Measurements from ENCODE around the gene SPAG9. TPM values are rescaled to one million over a fixed set of nuclear protein-coding genes. Genes with fewer than 3 reads are reported as not detected.

SPAG9 gene
- total and polyA plus RNA-seq, 2 experiments from 2014 or later: 13.7 to 45.0 TPM

DNA sequence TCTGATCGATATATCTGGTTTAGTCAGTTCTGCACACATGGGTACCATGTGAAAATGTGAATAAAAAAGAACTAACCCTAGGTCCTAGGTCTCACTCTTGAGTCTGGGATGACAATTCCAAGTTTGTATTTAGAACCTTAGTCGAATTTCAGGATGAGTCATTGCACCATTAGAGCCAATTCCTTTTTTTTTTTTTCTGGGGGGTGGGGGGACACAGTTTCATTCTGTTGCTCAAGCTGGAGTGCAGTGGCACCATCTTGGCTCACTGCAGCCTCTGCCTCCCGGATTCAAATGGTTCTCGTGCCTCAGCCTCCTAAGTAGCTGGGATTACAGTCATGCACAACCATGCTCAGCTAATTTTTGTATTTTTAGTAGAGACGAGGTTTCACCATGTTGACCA is 41.6 kb downstream of the SPAG9 start:
- no peaks in the 10 kb centered on the region for H3K4me1 Mint-ChIP-seq
- Histone ChIP-seq H3K27ac (ENCODE audit: low read depth) (no peak overlapping the region), H3K27me3 (ENCODE audit: insufficient read depth) (no peaks in the 10 kb centered on the region), H3F3A (replicated peaks; ENCODE audit: low read depth) (no peaks in the 10 kb centered on the region), H3K9me2 (ENCODE audit: insufficient read depth) (no peaks in the 10 kb centered on the region), H3K4me1 (ENCODE audit: insufficient read depth) (no peaks in the 10 kb centered on the region), H3K4me3 (no peak overlapping the region), H4K20me1 (replicated peaks; ENCODE audit: insufficient read depth) (peaks cover 9% of the 10 kb centered on the region), H3K36me3 (ENCODE audit: insufficient read depth) (peaks cover 12% of the 10 kb centered on the region), H3K4me2 (no peak overlapping the region), H3K79me2 (replicated peaks; ENCODE audit: insufficient read depth) (peaks cover 25% of the 10 kb centered on the region), H2AFZ (no peak overlapping the region)
- H3K9me3 Mint-ChIP-seq: no peaks in the 10 kb centered on the region
- H3K27me3 Mint-ChIP-seq (ENCODE audit: insufficient read depth, low read depth, poor library complexity): no peaks in the 10 kb centered on the region
- TF ChIP-seq EZH2phosphoT487 (IDR thresholded peaks at IDR 0.05; ENCODE audit: unreplicated experiment) (no peak), STAT1 (IDR thresholded peaks at IDR 0.05; ENCODE audit: unreplicated experiment) (no peak)
- H3K27ac Mint-ChIP-seq: no peak overlapping the region
- no peak for DNase-seq (ENCODE audit: low spot score)
- no peak overlapping the region for H3K4me3 Mint-ChIP-seq
- H3K36me3 Mint-ChIP-seq (ENCODE audit: low read depth): peaks cover 16% of the 10 kb centered on the region
- ATAC-seq: no peak

DNA sequence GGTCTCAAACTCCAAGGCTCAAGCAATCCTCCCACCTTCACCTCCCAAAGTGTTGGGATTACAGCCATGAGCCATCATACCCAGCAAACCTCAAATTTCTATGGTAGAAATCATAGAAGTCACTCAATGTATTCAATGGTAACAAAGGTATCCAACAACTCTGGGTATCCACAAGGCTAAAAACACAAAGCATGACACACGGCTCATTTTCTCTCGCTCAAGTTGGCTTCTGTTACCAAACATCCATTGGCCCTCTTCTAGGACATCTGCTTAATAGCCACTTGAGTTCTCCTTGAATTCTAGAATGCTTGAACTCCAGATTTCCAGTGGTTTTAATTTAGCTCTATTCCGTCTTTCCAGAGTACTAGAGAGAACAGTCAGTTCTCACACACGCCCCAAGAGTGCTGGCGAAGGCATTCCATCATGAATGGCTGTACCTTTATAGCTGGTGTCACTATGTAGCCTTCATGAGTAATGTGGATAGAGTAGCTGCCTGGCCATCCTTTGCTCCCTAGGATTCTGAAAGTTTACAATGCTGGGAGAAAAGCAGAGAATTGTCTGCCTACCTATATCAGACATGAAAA is 42.6 kb downstream of the SPAG9 start:
- Mint-ChIP-seq H3K27me3 (ENCODE audit: insufficient read depth, low read depth, poor library complexity) (no peaks in the 10 kb centered on the region), H3K4me3 (no peak overlapping the region), H3K36me3 (ENCODE audit: low read depth) (peaks cover 20% of the 10 kb centered on the region), H3K9me3 (no peaks in the 10 kb centered on the region), H3K27ac (no peak overlapping the region), H3K4me1 (no peaks in the 10 kb centered on the region)
- Histone ChIP-seq H3K4me1 (ENCODE audit: insufficient read depth) (no peaks in the 10 kb centered on the region), H2AFZ (no peak overlapping the region), H3K27ac (ENCODE audit: low read depth) (no peak overlapping the region), H4K20me1 (replicated peaks; ENCODE audit: insufficient read depth) (peaks cover 5% of the 10 kb centered on the region), H3K4me3 (no peak overlapping the region), H3K27me3 (ENCODE audit: insufficient read depth) (no peaks in the 10 kb centered on the region), H3K36me3 (ENCODE audit: insufficient read depth) (peaks cover 12% of the 10 kb centered on the region), H3K4me2 (no peak overlapping the region), H3K9me2 (ENCODE audit: insufficient read depth) (no peaks in the 10 kb centered on the region), H3F3A (replicated peaks; ENCODE audit: low read depth) (no peaks in the 10 kb centered on the region), H3K79me2 (replicated peaks; ENCODE audit: insufficient read depth) (peaks cover 20% of the 10 kb centered on the region)
- DNase-seq (ENCODE audit: low spot score): no peak
- ATAC-seq: no peak
- no peak for TF ChIP-seq CREB1 (CRISPR knock-in tag; IDR thresholded peaks at IDR 0.05; ENCODE audit: low read depth)
- no peak for TF ChIP-seq ZNF331 (CRISPR knock-in tag; IDR thresholded peaks at IDR 0.05; ENCODE audit: low read depth)
- TF ChIP-seq, protein P1, sequence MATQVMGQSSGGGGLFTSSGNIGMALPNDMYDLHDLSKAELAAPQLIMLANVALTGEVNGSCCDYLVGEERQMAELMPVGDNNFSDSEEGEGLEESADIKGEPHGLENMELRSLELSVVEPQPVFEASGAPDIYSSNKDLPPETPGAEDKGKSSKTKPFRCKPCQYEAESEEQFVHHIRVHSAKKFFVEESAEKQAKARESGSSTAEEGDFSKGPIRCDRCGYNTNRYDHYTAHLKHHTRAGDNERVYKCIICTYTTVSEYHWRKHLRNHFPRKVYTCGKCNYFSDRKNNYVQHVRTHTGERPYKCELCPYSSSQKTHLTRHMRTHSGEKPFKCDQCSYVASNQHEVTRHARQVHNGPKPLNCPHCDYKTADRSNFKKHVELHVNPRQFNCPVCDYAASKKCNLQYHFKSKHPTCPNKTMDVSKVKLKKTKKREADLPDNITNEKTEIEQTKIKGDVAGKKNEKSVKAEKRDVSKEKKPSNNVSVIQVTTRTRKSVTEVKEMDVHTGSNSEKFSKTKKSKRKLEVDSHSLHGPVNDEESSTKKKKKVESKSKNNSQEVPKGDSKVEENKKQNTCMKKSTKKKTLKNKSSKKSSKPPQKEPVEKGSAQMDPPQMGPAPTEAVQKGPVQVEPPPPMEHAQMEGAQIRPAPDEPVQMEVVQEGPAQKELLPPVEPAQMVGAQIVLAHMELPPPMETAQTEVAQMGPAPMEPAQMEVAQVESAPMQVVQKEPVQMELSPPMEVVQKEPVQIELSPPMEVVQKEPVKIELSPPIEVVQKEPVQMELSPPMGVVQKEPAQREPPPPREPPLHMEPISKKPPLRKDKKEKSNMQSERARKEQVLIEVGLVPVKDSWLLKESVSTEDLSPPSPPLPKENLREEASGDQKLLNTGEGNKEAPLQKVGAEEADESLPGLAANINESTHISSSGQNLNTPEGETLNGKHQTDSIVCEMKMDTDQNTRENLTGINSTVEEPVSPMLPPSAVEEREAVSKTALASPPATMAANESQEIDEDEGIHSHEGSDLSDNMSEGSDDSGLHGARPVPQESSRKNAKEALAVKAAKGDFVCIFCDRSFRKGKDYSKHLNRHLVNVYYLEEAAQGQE (IDR thresholded peaks at IDR 0.05; ENCODE audit: unreplicated experiment): no peak
- no peak for TF ChIP-seq ZNF114 (CRISPR knock-in tag; IDR thresholded peaks at IDR 0.05)
- TF ChIP-seq, protein P2, sequence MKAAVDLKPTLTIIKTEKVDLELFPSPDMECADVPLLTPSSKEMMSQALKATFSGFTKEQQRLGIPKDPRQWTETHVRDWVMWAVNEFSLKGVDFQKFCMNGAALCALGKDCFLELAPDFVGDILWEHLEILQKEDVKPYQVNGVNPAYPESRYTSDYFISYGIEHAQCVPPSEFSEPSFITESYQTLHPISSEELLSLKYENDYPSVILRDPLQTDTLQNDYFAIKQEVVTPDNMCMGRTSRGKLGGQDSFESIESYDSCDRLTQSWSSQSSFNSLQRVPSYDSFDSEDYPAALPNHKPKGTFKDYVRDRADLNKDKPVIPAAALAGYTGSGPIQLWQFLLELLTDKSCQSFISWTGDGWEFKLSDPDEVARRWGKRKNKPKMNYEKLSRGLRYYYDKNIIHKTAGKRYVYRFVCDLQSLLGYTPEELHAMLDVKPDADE (IDR thresholded peaks at IDR 0.05): no peak
- TF ChIP-seq, protein P3, sequence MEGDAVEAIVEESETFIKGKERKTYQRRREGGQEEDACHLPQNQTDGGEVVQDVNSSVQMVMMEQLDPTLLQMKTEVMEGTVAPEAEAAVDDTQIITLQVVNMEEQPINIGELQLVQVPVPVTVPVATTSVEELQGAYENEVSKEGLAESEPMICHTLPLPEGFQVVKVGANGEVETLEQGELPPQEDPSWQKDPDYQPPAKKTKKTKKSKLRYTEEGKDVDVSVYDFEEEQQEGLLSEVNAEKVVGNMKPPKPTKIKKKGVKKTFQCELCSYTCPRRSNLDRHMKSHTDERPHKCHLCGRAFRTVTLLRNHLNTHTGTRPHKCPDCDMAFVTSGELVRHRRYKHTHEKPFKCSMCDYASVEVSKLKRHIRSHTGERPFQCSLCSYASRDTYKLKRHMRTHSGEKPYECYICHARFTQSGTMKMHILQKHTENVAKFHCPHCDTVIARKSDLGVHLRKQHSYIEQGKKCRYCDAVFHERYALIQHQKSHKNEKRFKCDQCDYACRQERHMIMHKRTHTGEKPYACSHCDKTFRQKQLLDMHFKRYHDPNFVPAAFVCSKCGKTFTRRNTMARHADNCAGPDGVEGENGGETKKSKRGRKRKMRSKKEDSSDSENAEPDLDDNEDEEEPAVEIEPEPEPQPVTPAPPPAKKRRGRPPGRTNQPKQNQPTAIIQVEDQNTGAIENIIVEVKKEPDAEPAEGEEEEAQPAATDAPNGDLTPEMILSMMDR (conservative IDR thresholded peaks at IDR 0.05; ENCODE audit: low read depth in 2 of 2): no peak
- TF ChIP-seq POLR2AphosphoS5 (IDR thresholded peaks at IDR 0.05; ENCODE audit: low read depth): no peak
- TF ChIP-seq JUNB (IDR thresholded peaks at IDR 0.05; ENCODE audit: unreplicated experiment): no peak
